GM12874 (cell line): Measurements from ENCODE around the gene ENPEP.

Experiments used
- CTCF ChIP-seq: IDR thresholded peaks from 2 replicates; pipeline ENCODE4 v1.5.1; 2011; ENCODE audit warnings: low read depth, mild to moderate bottlenecking, control low read depth, low read length, moderate library complexity; ENCODE audit not compliant: insufficient read depth

The ENPEP gene

GRCh38 chr4:110489901-110490508 is 14.1 kb downstream of the ENPEP start:
- TF ChIP-seq CTCF, result no peak

DNA sequence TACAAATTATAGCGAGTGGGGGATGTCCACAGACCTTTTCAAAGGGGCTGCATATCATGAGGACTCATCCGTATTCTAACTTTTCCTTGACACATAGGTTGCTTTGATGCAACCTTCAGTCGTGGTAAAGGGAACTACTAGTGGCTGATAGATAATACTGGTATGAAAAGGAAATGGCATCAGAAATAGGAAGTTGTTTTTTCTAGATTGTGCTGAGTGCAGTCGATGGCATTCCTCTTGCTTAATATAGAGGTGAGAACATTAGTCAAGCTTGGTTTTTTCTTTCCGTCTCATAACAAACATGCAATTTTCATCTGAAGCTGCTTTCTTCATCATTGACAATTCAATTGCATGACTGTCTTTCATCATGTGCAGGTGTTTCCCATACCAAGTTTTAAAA is 16.6 kb downstream of the ENPEP start:
- TF ChIP-seq CTCF, result no peak

DNA sequence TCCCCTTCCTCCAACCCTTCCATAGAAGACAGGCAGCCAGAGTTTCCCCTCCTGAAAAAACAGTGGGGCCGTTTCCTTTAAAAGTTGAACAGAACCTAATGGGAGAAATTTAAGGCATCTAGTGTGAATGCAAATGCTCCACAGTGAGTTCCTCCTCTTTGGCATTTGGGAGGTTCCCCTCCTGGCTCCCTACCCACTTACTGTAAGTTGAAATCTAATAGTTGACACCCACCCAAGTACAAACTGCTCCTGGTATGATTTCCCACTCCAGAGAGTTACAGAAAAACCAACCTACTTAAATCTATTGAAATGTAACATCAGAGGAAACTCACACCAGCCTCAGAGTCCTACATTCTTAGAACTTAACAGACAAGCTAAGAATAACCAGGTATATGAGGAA is 17.6 kb downstream of the ENPEP start:
- TF ChIP-seq CTCF, result no peak

DNA sequence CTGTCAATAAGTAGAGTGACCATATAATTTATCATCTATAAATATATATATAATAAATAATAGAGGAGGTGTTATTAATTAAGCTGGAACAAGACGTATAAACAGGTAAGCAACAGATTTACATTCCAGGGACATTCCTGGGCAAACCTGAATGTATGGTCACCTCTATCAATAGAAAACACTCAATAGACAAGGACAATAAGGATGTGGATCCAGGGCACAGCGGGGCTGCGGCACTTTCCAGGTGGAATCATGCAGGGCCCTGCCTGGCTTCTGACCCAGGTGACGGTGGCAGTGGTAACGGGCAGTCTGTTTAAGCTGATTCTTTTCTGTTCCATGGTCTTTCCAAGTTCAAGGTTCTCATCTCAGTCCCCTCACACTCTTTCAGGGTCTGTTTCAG is 22.5 kb downstream of the ENPEP start:
- TF ChIP-seq CTCF, result no peak

DNA sequence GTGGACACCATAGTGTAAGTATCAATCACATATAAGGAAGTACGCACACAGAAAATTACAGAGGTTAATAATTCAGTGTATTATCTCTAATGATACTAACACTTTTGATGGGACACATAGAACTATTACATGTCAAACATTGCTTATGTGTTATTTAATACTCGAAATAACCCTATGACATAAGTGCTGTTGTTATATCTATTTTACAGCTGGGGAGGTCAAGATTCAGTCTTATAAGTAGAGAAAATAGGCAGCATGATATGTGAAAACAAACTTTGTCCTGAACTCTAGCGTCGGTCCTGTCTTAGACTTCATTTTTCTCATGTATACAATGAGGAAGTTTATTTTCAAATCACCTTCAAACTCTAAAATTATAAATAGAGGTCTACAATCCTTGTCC is 23.2 kb downstream of the ENPEP start:
- no peak for TF ChIP-seq CTCF

GRCh38 chr4:110501826-110502225 is 25.9 kb downstream of the ENPEP start:
- TF ChIP-seq CTCF, result no peak

- no peak for TF ChIP-seq CTCF
These were observed 27.5 kb downstream of the ENPEP start for GRCh38 chr4:110503270-110504083.
